Natural killer cell (primary cell): ENCODE results near the gene ABHD17A. TPM values are rescaled to one million over a fixed set of nuclear protein-coding genes. Genes with fewer than 3 reads are reported as not detected.

ENCODE experiments used
- ATAC-seq, 3 donors: fragments of 150-1000 bp in 2 of 3; fragments of 200-7000 bp in 1 of 3; cut with Tn5 transposase; 1 replicate in 1 of 3; 2 replicates in 2 of 3; pipeline ENCODE4 v1.10.0; 2021; ENCODE audit warnings: mild to moderate bottlenecking in 2 of 3, moderate library complexity in 2 of 3
- DNase-seq, 2 donors: peaks; one replicate each; pipeline versions ENCODE4 v3.0.0 to v3.0.0-alpha.2; 2013 to 2021; ENCODE audit warnings: mixed read lengths in 1 of 2
- H3K27ac ChIP-seq: one replicate; pipeline ENCODE4 v1.5.1; 2013; ENCODE audit warnings: mild to moderate bottlenecking, low read length
- H3K27me3 ChIP-seq: one replicate; pipeline ENCODE4 v1.6.1; 2013; ENCODE audit warnings: low read length; ENCODE audit not compliant: control insufficient read depth, insufficient read depth
- H3K36me3 ChIP-seq: one replicate; pipeline ENCODE4 v1.6.1; 2013; ENCODE audit warnings: low read length; ENCODE audit not compliant: control insufficient read depth, insufficient read depth
- H3K4me1 ChIP-seq: one replicate; pipeline ENCODE4 v1.6.1; 2013; ENCODE audit warnings: low read length; ENCODE audit not compliant: control insufficient read depth, insufficient read depth
- H3K4me3 ChIP-seq: one replicate; pipeline ENCODE4 v1.5.1; 2013; ENCODE audit warnings: low read length
- H3K9me3 ChIP-seq: one replicate; pipeline ENCODE4 v1.6.1; 2013; ENCODE audit warnings: low read length; ENCODE audit not compliant: control insufficient read depth, insufficient read depth
- H3K27ac Mint-ChIP-seq, 2 donors: one replicate each; pipeline ENCODE4 v1.8.0; 2022; ENCODE audit warnings: mild to moderate bottlenecking in 2 of 2, mixed read lengths in 2 of 2, moderate library complexity in 1 of 2
- H3K27me3 Mint-ChIP-seq, 2 donors: one replicate each; pipeline ENCODE4 v1.8.0; 2022; ENCODE audit warnings: low read depth in 2 of 2, mixed read lengths in 2 of 2
- H3K36me3 Mint-ChIP-seq: one replicate; pipeline ENCODE4 v1.8.0; 2022; ENCODE audit warnings: mixed read lengths
- H3K4me1 Mint-ChIP-seq, 2 donors: one replicate each; pipeline ENCODE4 v1.8.0; 2022; ENCODE audit warnings: mixed read lengths in 2 of 2
- H3K4me3 Mint-ChIP-seq: one replicate; pipeline ENCODE4 v1.8.0; 2022; ENCODE audit warnings: mild to moderate bottlenecking, moderate library complexity, mixed read lengths
- H3K9me3 Mint-ChIP-seq, 2 donors: one replicate each; pipeline ENCODE4 v1.8.0; 2022; ENCODE audit warnings: mixed read lengths in 2 of 2
- CTCF ChIP-seq: fragments of 200-600 bp; IDR thresholded peaks from one replicate; pipeline ENCODE4 v1.8.0; 2022; ENCODE audit warnings: antibody characterized with exemption
- WGBS: methylation state at CpG from one replicate; pipeline ENCODE4 v1.1.7; 2013; ENCODE audit warnings: missing lambda C conversion rate; ENCODE audit not compliant: insufficient coverage; 5-methylcytosine and 5-hydroxymethylcytosine counted together
- intact Hi-C: fragments of 100-400 bp; cut with micrococcal nuclease; formaldehyde crosslinking; loops from one replicate; pipeline ENCODE4 v1.14.2; 2022
- total RNA-seq, 4 donors: library from RNA; stranded (reverse); fragments of 120-200 nt in 1 of 4; gene quantifications; one replicate each; pipeline versions ENCODE4 v1.2.3 to v1.2.4, GENCODE V29; 2013 to 2022

ABHD17A gene
- total RNA-seq, 3 donors from 2014 or later (not counting 1 experiment from before 2014, with no cell fraction given), result 554 to 652 (median 608) TPM

- H3K4me1 Mint-ChIP-seq, result peaks cover 40 to 43% of the 10 kb centered on the region in 2 donors
- intact Hi-C loops, result loop anchor here (1.0 to 5.0 kb wide), 3 partner anchors 9 to 202 kb away; partner anchors contain the start of genes ADAT3 and SCAMP4
- H3K4me1 ChIP-seq, result peaks cover 54% of the 10 kb centered on the region
- H3K4me3 Mint-ChIP-seq, result peak overlapping the region; percentile 100
- peak overlapping the region; percentile 99 for H3K27ac ChIP-seq
- H3K9me3 ChIP-seq, result no peaks in the 10 kb centered on the region
- H3K27ac Mint-ChIP-seq, result peak overlapping the region; percentile 97 to 99
- peak in 2 of 3 donors; percentile 1 to 2 for ATAC-seq
- WGBS, result under 1% methylated on average over 56 of the region's 56 CpGs
- peak in 1 of 2 donors; percentile 41 for DNase-seq
- H3K27me3 ChIP-seq, result no peaks in the 10 kb centered on the region
- no peak for TF ChIP-seq CTCF
- peaks cover 16% of the 10 kb centered on the region for H3K36me3 ChIP-seq
- no peaks in the 10 kb centered on the region for H3K27me3 Mint-ChIP-seq
- H3K36me3 Mint-ChIP-seq, result peaks cover 20% of the 10 kb centered on the region
- no peaks in the 10 kb centered on the region for H3K9me3 Mint-ChIP-seq
- peak overlapping the region; percentile 99 for H3K4me3 ChIP-seq
Measured at GRCh38 chr19:1884719-1885334, 469 bp downstream of the ABHD17A start.

DNA sequence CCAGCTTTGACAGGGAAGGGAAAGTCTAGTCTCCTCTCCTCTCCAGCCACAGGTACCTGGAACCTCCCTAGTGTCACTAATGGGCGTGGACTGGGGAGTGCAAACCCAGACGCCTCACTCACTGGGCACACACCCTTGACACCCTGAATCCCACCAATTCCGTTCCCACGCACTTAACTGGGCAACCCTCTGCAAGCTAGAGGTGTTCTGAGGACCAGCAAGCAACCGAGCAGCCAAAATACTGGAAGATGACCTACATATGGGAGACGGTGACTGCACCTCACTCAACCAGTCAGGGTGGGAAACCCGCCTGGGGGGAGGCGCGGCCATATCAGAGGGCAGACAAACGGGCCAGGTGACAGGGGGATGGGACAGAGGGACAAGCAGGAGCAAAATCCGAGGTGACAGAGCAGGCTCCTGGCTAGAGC lies 991 bp downstream of the ABHD17A start:
- peak; percentile 23 to 46 (median 27) for ATAC-seq
- DNase-seq, result peak; percentile 74 to 76
- H3K36me3 ChIP-seq, result peaks cover 16% of the 10 kb centered on the region
- Mint-ChIP-seq H3K4me3 (peak overlapping the region; percentile 100), H3K27ac (peak overlapping the region; percentile 97 to 99), H3K27me3 (no peaks in the 10 kb centered on the region), H3K4me1 (peaks cover 41 to 43% of the 10 kb centered on the region in 2 donors), H3K36me3 (peaks cover 20% of the 10 kb centered on the region), H3K9me3 (no peaks in the 10 kb centered on the region)
- TF ChIP-seq CTCF, result no peak
- no peaks in the 10 kb centered on the region for H3K27me3 ChIP-seq
- H3K4me1 ChIP-seq, result peaks cover 54% of the 10 kb centered on the region
- 2% methylated on average over 11 of the region's 11 CpGs for WGBS
- peak overlapping the region; percentile 99 for H3K27ac ChIP-seq
- intact Hi-C loops, result loop anchor here (1.0 to 5.0 kb wide), 3 partner anchors 8 to 203 kb away; partner anchors contain the start of genes ADAT3 and SCAMP4
- H3K9me3 ChIP-seq, result no peaks in the 10 kb centered on the region
- peak overlapping the region; percentile 99 for H3K4me3 ChIP-seq

- Histone ChIP-seq H3K27me3 (no peaks in the 10 kb centered on the region), H3K9me3 (no peaks in the 10 kb centered on the region), H3K36me3 (peaks cover 16% of the 10 kb centered on the region), H3K4me1 (peaks cover 54% of the 10 kb centered on the region), H3K27ac (peak overlapping the region; percentile 99), H3K4me3 (peak overlapping the region; percentile 99)
- Mint-ChIP-seq H3K27ac (peak overlapping the region; percentile 97 to 99), H3K4me1 (peaks cover 42 to 44% of the 10 kb centered on the region in 2 donors), H3K4me3 (peak overlapping the region; percentile 100), H3K27me3 (no peaks in the 10 kb centered on the region), H3K36me3 (peaks cover 20% of the 10 kb centered on the region), H3K9me3 (no peaks in the 10 kb centered on the region)
- intact Hi-C loops, result loop anchor here (1.0 to 5.0 kb wide), 3 partner anchors 7 to 204 kb away; partner anchors contain the start of genes ADAT3 and SCAMP4
- WGBS, result 23% methylated on average over 8 of the region's 8 CpGs
- DNase-seq (peak in 1 of 2 donors; percentile 60), ATAC-seq (peak in 1 of 3 donors; percentile 2)
- TF ChIP-seq CTCF, result no peak
Measured at GRCh38 chr19:1883784-1884183, 1.5 kb downstream of the ABHD17A start.
